GM23338 (cell line): Measurements from ENCODE around the gene RYR3. TPM values are rescaled to one million over a fixed set of nuclear protein-coding genes. Genes with fewer than 3 reads are reported as not detected.

Source experiments
- ATAC-seq: fragments of 200-7000 bp; cut with Tn5 transposase; 3 replicates; pipeline ENCODE4 v1.9.1; 2020
- DNase-seq: peaks from one replicate; pipeline ENCODE4 v3.0.0-alpha.2; 2015; ENCODE audit warnings: low spot score
- H2AFZ ChIP-seq: fragments of 200-600 bp; sonication (generic); 2 replicates; pipeline ENCODE4 v1.8.0; 2016; ENCODE audit warnings: antibody characterized with exemption, mild to moderate bottlenecking, moderate library complexity
- H3F3A ChIP-seq: fragments of 200-600 bp; sonication (generic); replicated peaks from 2 replicates; pipeline ENCODE4 v1.8.0; 2017; ENCODE audit warnings: antibody characterized with exemption, mixed run types, low read depth
- H3K27ac ChIP-seq: fragments of 200-600 bp; sonication (generic); 2 replicates; pipeline ENCODE4 v1.6.1; 2016; ENCODE audit warnings: low read depth
- H3K27me3 ChIP-seq: fragments of 200-600 bp; sonication (generic); 2 replicates; pipeline ENCODE4 v1.8.0; 2016; ENCODE audit warnings: mild to moderate bottlenecking, mixed run types, moderate library complexity; ENCODE audit not compliant: insufficient read depth
- H3K36me3 ChIP-seq: fragments of 200-600 bp; sonication (generic); 2 replicates; pipeline ENCODE4 v1.8.0; 2016; ENCODE audit warnings: mild to moderate bottlenecking; ENCODE audit not compliant: insufficient read depth
- H3K4me1 ChIP-seq: fragments of 200-600 bp; sonication (generic); 2 replicates; pipeline ENCODE4 v1.8.0; 2016; ENCODE audit warnings: mild to moderate bottlenecking, moderate library complexity; ENCODE audit not compliant: insufficient read depth
- H3K4me2 ChIP-seq: fragments of 200-600 bp; sonication (generic); 2 replicates; pipeline ENCODE4 v1.7.1; 2017; ENCODE audit warnings: mixed run types
- H3K4me3 ChIP-seq: fragments of 200-600 bp; sonication (generic); 2 replicates; pipeline ENCODE4 v1.6.1; 2016; ENCODE audit warnings: mixed run types
- H3K79me2 ChIP-seq: fragments of 200-600 bp; sonication (generic); replicated peaks from 2 replicates; pipeline ENCODE4 v1.8.0; 2017; ENCODE audit warnings: mild to moderate bottlenecking; ENCODE audit not compliant: insufficient read depth
- H3K9me2 ChIP-seq: fragments of 200-600 bp; sonication (generic); 2 replicates; pipeline ENCODE4 v1.8.0; 2017; ENCODE audit not compliant: insufficient read depth
- H4K20me1 ChIP-seq: fragments of 200-600 bp; sonication (generic); replicated peaks from 2 replicates; pipeline ENCODE4 v1.8.0; 2017; ENCODE audit warnings: mild to moderate bottlenecking; ENCODE audit not compliant: insufficient read depth
- H3K27ac Mint-ChIP-seq: 2 replicates; pipeline ENCODE4 v1.8.0; 2020; ENCODE audit warnings: inconsistent platforms, mild to moderate bottlenecking, moderate library complexity, mixed read lengths
- H3K27me3 Mint-ChIP-seq: 3 replicates; pipeline ENCODE4 v1.8.0; 2022; ENCODE audit warnings: low read depth, mild to moderate bottlenecking, moderate library complexity, mixed read lengths, inconsistent platforms; ENCODE audit not compliant: insufficient read depth, poor library complexity
- H3K36me3 Mint-ChIP-seq: 3 replicates; pipeline ENCODE4 v1.8.0; 2021; ENCODE audit warnings: low read depth, mild to moderate bottlenecking, inconsistent platforms, moderate library complexity, mixed read lengths
- H3K4me1 Mint-ChIP-seq: 3 replicates; pipeline ENCODE4 v1.8.0; 2020; ENCODE audit warnings: mild to moderate bottlenecking, inconsistent platforms, mixed read lengths
- H3K4me3 Mint-ChIP-seq: 3 replicates; pipeline ENCODE4 v1.8.0; 2021; ENCODE audit warnings: moderate library complexity, mild to moderate bottlenecking, inconsistent platforms, mixed read lengths
- H3K9me3 Mint-ChIP-seq: 3 replicates; pipeline ENCODE4 v1.8.0; 2020; ENCODE audit warnings: moderate library complexity, mild to moderate bottlenecking, inconsistent platforms, mixed read lengths
- EZH2phosphoT487 ChIP-seq: fragments of 200-600 bp; sonication (generic); IDR thresholded peaks from one replicate; pipeline ENCODE4 v1.8.1; 2018; ENCODE audit warnings: antibody characterized with exemption; ENCODE audit not compliant: unreplicated experiment
- JUNB ChIP-seq: IDR thresholded peaks from one replicate; pipeline ENCODE4 v1.6.1; 2016; ENCODE audit warnings: antibody characterized with exemption; ENCODE audit not compliant: unreplicated experiment
- NANOG ChIP-seq: IDR thresholded peaks from 2 replicates; pipeline ENCODE4 v1.6.1; 2016; ENCODE audit warnings: antibody characterized with exemption, borderline replicate concordance
- POLR2AphosphoS5 ChIP-seq: IDR thresholded peaks from 2 replicates; pipeline ENCODE4 v1.6.1; 2016; ENCODE audit warnings: antibody characterized with exemption, low read depth
- STAT1 ChIP-seq: IDR thresholded peaks from one replicate; pipeline ENCODE4 v1.6.1; 2016; ENCODE audit warnings: antibody characterized with exemption; ENCODE audit not compliant: unreplicated experiment
- ZNF331 ChIP-seq: fragments of 250-450 bp; sonication (Bioruptor Pico); IDR thresholded peaks from 2 replicates; pipeline ENCODE4 v1.5.0; 2020; ENCODE audit warnings: low read depth, mild to moderate bottlenecking, moderate library complexity
- polyA plus RNA-seq: library from polyadenylated mRNA; unstranded; fragments of >200 nt; fragmentation: Nextera tagmentation; extraction: Ambion mirVana; gene quantifications from 2 replicates; pipeline ENCODE4 v1.2.1, GENCODE V29; 2016
- total RNA-seq: library from RNA; depleted of rRNA; stranded (reverse); fragments of >200 nt; shearing (Covaris generic); gene quantifications from 2 replicates; pipeline ENCODE4 v1.2.3, GENCODE V29; 2014
- TF ChIP-seq, protein P1 (sequence below), 2 experiments: fragments of 200-600 bp in 1 of 2; sonication (generic) in 1 of 2; conservative IDR thresholded peaks; 2 replicates each; pipeline versions ENCODE4 v1.5.1 to v1.6.1; 2016 to 2017; ENCODE audit warnings: antibody characterized with exemption in 2 of 2, low read depth in 2 of 2, mild to moderate bottlenecking in 2 of 2, moderate library complexity in 1 of 2
- TF ChIP-seq, protein P2 (sequence below): IDR thresholded peaks from one replicate; pipeline ENCODE4 v1.6.1; 2018; ENCODE audit warnings: antibody characterized with exemption; ENCODE audit not compliant: unreplicated experiment
- TF ChIP-seq, protein P3 (sequence below): IDR thresholded peaks from 2 replicates; pipeline ENCODE4 v1.6.1; 2016; ENCODE audit warnings: antibody characterized with exemption
- TF ChIP-seq, protein P4 (sequence below): fragments of 250-450 bp; sonication (Bioruptor Pico); IDR thresholded peaks from 2 replicates; pipeline ENCODE4 v1.5.0; 2020; ENCODE audit warnings: mild to moderate bottlenecking, moderate library complexity

RYR3 gene
- total and polyA plus RNA-seq, 2 experiments from 2014 or later, result 1.1 to 1.2 TPM

DNA sequence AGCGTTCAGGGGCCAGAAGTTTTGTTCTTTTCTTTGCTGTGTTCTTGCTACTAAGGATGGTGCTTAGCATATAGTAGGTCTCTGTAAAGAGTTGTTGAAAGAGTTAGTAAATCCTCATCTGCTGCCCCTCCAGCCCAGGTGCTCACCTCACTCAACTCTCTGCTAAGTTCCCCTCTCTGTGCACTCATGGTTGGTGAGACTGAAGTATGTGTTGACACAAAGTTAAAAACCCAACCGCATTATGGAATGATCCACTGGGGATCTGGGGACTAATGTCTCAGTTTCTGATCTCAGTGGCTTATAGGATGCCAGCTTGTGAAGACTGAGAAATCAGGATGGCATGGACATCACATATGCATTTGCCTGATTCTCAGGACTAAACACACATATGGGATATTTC, 13.8 kb downstream of the RYR3 start:
- H3K36me3 ChIP-seq, result no peaks in the 10 kb centered on the region
- H3K27ac ChIP-seq, result no peak overlapping the region
- H3K4me2 ChIP-seq, result no peak overlapping the region
- no peaks in the 10 kb centered on the region for H3K4me1 ChIP-seq
- no peaks in the 10 kb centered on the region for H3F3A ChIP-seq
- H3K79me2 ChIP-seq, result no peaks in the 10 kb centered on the region
- no peak overlapping the region for H3K4me3 Mint-ChIP-seq
- H3K4me1 Mint-ChIP-seq, result peaks cover 4% of the 10 kb centered on the region
- 0 out of 2 replicates have a peak, but pooled peaks cover 3% of the 10 kb centered on the region for H4K20me1 ChIP-seq
- H3K9me2 ChIP-seq, result no peaks in the 10 kb centered on the region; the same call in 1 of the 2 replicates
- ATAC-seq, result no peak
- DNase-seq, result no peak
- no peak overlapping the region for H3K27ac Mint-ChIP-seq
- no peak for TF ChIP-seq EZH2phosphoT487
- no peaks in the 10 kb centered on the region for H3K9me3 Mint-ChIP-seq
- no peaks in the 10 kb centered on the region for H3K27me3 ChIP-seq
- no peak overlapping the region for H2AFZ ChIP-seq
- H3K27me3 Mint-ChIP-seq, result peaks cover 2% of the 10 kb centered on the region
- H3K36me3 Mint-ChIP-seq, result no peaks in the 10 kb centered on the region
- no peak overlapping the region for H3K4me3 ChIP-seq

DNA sequence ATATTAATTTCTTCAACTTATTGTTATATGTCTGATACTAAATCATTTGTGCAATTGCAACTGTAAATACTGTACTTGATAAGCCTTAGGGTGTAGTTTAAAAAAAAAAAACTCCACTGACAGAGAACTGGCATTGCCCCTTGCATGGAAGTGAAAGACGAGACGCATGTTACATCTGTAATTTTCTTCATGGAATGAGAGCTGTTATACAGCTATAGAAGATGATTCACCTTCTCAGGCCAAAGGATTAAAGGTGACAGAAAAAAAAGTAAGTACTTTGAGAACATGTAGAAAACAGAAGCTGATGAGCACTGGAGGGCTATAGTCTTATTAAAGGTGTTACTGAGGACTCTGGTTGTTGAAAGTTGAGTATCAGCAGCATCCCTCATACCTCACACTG, 16.1 kb downstream of the RYR3 start:
- DNase-seq (no peak), ATAC-seq (no peak)
- Mint-ChIP-seq H3K9me3 (no peaks in the 10 kb centered on the region), H3K4me1 (peaks cover 4% of the 10 kb centered on the region), H3K36me3 (no peaks in the 10 kb centered on the region), H3K27me3 (peaks cover 2% of the 10 kb centered on the region), H3K4me3 (no peak overlapping the region), H3K27ac (no peak overlapping the region)
- Histone ChIP-seq H3F3A (no peaks in the 10 kb centered on the region), H2AFZ (no peak overlapping the region), H3K27me3 (no peaks in the 10 kb centered on the region), H3K4me1 (no peaks in the 10 kb centered on the region), H3K4me2 (no peak overlapping the region), H4K20me1 (no peaks in the 10 kb centered on the region), H3K79me2 (no peaks in the 10 kb centered on the region), H3K27ac (no peak overlapping the region), H3K36me3 (no peaks in the 10 kb centered on the region), H3K9me2 (no peaks in the 10 kb centered on the region; the same call in 1 of the 2 replicates), H3K4me3 (no peak overlapping the region)
- TF ChIP-seq POLR2AphosphoS5 (no peak), NANOG (no peak), JUNB (no peak), ZNF331 (CRISPR knock-in tag) (no peak), STAT1 (no peak)
- TF ChIP-seq, protein P1, sequence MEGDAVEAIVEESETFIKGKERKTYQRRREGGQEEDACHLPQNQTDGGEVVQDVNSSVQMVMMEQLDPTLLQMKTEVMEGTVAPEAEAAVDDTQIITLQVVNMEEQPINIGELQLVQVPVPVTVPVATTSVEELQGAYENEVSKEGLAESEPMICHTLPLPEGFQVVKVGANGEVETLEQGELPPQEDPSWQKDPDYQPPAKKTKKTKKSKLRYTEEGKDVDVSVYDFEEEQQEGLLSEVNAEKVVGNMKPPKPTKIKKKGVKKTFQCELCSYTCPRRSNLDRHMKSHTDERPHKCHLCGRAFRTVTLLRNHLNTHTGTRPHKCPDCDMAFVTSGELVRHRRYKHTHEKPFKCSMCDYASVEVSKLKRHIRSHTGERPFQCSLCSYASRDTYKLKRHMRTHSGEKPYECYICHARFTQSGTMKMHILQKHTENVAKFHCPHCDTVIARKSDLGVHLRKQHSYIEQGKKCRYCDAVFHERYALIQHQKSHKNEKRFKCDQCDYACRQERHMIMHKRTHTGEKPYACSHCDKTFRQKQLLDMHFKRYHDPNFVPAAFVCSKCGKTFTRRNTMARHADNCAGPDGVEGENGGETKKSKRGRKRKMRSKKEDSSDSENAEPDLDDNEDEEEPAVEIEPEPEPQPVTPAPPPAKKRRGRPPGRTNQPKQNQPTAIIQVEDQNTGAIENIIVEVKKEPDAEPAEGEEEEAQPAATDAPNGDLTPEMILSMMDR (conservative IDR thresholded peaks at IDR 0.05; ENCODE audit: low read depth in 2 of 2), result no peak
- TF ChIP-seq, protein P2, sequence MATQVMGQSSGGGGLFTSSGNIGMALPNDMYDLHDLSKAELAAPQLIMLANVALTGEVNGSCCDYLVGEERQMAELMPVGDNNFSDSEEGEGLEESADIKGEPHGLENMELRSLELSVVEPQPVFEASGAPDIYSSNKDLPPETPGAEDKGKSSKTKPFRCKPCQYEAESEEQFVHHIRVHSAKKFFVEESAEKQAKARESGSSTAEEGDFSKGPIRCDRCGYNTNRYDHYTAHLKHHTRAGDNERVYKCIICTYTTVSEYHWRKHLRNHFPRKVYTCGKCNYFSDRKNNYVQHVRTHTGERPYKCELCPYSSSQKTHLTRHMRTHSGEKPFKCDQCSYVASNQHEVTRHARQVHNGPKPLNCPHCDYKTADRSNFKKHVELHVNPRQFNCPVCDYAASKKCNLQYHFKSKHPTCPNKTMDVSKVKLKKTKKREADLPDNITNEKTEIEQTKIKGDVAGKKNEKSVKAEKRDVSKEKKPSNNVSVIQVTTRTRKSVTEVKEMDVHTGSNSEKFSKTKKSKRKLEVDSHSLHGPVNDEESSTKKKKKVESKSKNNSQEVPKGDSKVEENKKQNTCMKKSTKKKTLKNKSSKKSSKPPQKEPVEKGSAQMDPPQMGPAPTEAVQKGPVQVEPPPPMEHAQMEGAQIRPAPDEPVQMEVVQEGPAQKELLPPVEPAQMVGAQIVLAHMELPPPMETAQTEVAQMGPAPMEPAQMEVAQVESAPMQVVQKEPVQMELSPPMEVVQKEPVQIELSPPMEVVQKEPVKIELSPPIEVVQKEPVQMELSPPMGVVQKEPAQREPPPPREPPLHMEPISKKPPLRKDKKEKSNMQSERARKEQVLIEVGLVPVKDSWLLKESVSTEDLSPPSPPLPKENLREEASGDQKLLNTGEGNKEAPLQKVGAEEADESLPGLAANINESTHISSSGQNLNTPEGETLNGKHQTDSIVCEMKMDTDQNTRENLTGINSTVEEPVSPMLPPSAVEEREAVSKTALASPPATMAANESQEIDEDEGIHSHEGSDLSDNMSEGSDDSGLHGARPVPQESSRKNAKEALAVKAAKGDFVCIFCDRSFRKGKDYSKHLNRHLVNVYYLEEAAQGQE, result no peak
- TF ChIP-seq, protein P3, sequence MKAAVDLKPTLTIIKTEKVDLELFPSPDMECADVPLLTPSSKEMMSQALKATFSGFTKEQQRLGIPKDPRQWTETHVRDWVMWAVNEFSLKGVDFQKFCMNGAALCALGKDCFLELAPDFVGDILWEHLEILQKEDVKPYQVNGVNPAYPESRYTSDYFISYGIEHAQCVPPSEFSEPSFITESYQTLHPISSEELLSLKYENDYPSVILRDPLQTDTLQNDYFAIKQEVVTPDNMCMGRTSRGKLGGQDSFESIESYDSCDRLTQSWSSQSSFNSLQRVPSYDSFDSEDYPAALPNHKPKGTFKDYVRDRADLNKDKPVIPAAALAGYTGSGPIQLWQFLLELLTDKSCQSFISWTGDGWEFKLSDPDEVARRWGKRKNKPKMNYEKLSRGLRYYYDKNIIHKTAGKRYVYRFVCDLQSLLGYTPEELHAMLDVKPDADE, result no peak
- TF ChIP-seq, protein P4, sequence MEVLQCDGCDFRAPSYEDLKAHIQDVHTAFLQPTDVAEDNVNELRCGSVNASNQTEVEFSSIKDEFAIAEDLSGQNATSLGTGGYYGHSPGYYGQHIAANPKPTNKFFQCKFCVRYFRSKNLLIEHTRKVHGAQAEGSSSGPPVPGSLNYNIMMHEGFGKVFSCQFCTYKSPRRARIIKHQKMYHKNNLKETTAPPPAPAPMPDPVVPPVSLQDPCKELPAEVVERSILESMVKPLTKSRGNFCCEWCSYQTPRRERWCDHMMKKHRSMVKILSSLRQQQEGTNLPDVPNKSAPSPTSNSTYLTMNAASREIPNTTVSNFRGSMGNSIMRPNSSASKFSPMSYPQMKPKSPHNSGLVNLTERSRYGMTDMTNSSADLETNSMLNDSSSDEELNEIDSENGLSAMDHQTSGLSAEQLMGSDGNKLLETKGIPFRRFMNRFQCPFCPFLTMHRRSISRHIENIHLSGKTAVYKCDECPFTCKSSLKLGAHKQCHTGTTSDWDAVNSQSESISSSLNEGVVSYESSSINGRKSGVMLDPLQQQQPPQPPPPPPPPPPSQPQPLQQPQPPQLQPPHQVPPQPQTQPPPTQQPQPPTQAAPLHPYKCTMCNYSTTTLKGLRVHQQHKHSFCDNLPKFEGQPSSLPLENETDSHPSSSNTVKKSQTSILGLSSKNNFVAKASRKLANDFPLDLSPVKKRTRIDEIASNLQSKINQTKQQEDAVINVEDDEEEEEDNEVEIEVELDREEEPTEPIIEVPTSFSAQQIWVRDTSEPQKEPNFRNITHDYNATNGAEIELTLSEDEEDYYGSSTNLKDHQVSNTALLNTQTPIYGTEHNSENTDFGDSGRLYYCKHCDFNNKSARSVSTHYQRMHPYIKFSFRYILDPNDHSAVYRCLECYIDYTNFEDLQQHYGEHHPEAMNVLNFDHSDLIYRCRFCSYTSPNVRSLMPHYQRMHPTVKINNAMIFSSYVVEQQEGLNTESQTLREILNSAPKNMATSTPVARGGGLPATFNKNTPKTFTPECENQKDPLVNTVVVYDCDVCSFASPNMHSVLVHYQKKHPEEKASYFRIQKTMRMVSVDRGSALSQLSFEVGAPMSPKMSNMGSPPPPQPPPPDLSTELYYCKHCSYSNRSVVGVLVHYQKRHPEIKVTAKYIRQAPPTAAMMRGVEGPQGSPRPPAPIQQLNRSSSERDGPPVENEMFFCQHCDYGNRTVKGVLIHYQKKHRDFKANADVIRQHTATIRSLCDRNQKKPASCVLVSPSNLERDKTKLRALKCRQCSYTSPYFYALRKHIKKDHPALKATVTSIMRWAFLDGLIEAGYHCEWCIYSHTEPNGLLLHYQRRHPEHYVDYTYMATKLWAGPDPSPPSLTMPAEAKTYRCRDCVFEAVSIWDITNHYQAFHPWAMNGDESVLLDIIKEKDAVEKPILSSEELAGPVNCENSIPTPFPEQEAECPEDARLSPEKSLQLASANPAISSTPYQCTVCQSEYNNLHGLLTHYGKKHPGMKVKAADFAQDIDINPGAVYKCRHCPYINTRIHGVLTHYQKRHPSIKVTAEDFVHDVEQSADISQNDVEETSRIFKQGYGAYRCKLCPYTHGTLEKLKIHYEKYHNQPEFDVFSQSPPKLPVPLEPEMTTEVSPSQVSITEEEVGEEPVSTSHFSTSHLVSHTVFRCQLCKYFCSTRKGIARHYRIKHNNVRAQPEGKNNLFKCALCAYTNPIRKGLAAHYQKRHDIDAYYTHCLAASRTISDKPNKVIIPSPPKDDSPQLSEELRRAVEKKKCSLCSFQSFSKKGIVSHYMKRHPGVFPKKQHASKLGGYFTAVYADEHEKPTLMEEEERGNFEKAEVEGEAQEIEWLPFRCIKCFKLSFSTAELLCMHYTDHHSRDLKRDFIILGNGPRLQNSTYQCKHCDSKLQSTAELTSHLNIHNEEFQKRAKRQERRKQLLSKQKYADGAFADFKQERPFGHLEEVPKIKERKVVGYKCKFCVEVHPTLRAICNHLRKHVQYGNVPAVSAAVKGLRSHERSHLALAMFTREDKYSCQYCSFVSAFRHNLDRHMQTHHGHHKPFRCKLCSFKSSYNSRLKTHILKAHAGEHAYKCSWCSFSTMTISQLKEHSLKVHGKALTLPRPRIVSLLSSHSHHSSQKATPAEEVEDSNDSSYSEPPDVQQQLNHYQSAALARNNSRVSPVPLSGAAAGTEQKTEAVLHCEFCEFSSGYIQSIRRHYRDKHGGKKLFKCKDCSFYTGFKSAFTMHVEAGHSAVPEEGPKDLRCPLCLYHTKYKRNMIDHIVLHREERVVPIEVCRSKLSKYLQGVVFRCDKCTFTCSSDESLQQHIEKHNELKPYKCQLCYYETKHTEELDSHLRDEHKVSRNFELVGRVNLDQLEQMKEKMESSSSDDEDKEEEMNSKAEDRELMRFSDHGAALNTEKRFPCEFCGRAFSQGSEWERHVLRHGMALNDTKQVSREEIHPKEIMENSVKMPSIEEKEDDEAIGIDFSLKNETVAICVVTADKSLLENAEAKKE (CRISPR knock-in tag), result no peak
